ENCODE data around the gene ARL6IP1.
A peak's percentile ranks its signal among the peaks of the same experiment; 100 is the strongest.

The ARL6IP1 gene

DNA sequence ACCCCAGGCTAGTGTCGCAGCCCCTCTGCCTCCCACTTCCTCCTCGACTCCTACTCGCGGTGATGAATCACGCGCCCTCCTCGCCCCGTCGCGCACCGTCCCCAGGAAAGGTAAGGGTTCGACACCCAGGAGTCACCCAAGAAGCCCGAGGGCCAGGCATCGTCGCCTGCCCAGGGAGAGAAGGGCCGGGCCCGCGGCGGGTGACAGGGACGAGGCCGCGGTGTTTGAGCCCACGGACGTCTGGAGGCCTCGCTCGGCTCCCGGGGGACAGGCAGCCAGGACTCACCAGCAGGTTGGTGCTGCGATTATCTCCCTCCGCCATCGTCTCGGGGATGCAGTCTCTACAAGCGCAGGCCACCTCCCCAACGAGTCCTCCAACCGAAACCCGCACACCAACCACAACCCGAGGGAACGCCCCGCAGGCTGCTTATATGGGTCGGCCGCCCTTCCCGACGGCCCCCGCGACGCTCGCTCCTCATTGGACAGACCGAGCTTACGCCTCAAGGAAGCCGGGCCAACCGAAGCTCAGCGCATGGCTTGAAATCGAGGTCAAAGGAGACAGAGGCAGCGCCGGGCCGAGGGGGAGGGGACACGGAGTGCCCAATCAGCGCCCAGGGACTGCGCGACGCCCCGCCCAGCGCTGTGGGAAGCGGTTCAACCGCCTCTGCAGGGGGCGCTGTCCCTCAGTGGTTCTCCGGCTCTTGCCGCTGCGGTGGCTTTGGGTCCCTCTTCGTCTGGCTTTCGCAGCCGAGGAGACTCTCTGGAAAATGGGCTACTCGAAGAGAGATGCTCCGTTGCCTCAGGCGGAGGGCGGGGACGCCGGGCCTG, at the start of gene ARL6IP1:
Gene ARL6IP1, minus strand, starts transcription at position 405 of the 828 bp plus-strand sequence. Its CDS starts 83 bp downstream, at position 322.
- DNase-seq: peak; percentile 98 to 99

DNA sequence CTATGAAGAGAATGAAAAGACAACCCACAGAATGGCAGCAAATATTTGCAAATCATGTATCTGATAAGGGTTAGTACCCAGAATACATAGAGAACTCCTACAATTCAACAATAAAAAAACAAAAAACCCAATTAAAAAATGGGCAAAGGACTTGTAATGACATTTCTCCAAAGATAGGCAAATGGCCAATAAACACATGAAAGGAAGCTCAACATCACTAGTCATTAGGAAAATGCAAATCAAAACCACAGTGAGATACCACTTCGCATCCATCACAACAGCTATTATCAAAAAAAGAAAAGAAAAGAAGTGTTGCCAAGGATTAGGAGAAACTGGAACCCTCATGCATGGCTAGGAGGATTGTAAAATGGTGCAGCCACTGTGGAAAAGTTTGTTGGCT, 45.1 kb upstream of the ARL6IP1 start:
- no peak for DNase-seq

DNA sequence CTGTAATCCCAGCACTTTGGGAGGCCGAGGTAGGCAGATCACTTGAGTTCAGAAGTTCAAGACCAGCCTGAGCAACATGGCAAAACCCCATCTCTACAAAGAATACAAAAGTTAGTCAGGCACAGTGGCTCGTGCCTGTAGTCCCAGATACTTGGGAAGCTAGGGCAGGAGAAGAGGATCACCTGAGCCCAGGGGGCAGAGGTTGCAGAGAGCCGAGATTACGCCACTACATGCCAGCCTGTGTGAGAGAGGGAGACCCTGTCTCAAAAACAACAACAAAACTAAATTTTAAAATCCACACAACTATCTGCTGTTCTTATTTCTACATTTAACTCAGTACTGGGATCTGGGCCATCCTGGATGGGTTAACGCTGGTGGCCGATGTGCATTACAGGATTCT, 41.2 kb upstream of the ARL6IP1 start:
- no peak for DNase-seq

DNA sequence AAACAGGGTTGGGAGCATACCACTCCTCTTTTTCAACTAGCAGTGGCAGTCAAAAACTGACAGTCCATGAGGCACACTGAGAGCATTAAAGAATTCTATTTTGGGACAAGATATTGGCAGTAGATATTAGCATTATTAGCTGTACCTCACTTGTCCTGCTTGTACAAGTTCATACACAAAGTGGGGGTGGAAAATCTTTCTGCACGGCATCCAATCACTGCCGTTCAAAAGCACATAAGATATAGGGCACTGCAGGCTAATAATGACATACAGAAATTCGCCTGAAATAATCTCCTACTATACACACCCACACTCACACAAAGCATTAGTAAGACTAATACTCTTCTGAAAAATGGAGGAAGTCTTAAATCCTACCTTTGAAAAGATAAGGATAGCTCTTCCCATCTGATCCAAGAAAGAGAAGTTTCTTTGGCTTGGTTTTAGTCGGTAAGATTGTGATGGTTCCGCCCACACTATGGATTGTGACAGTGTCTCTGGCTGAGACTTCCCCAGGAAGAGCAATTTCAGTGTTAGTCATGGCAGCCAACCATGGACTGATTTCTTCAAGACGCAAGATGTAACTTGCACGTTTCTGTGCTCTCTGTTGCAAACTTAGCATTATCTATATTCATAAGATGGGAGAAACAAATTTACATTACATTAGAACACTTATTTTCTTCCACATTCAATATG, 40.6 kb upstream of the ARL6IP1 start:
- DNase-seq: no peak

DNA sequence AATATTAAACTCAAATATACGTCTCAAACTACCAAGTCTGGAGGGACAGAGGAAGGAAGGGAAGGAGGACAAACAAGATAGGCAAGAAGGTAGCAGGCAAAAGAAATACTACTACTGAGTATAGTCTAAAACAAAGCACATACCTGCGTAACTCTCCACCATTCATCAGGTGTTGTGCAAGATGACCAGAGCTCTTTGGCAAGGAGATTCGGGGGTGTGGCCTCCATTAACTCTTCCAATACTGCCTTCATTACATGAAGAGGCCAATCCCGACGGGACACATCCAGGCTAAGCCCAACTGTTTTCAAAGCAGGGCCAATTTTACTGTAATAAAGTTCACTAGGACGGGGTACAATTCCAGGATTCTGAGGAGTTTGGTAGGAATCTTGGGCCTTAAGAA, 38.2 kb upstream of the ARL6IP1 start:
- DNase-seq: no peak

DNA sequence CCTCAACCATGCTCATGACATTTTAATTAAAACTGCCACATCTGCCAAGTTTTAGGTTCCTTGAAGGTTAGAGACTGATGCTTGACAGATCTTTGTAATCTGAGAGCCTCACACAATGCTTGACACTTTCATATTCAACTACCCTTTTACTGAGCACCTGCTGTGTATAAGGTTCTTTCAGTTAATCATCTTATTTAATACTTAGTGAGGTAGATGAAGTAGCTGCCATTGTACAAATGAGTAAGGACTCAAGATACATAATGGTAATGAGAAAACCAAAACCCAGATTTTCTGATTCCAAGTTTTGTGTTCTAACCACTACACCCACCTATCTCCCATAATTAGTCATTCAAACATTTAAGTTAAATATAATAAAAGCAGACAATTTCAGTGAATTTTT, 35.4 kb upstream of the ARL6IP1 start:
- no peak for DNase-seq

DNA sequence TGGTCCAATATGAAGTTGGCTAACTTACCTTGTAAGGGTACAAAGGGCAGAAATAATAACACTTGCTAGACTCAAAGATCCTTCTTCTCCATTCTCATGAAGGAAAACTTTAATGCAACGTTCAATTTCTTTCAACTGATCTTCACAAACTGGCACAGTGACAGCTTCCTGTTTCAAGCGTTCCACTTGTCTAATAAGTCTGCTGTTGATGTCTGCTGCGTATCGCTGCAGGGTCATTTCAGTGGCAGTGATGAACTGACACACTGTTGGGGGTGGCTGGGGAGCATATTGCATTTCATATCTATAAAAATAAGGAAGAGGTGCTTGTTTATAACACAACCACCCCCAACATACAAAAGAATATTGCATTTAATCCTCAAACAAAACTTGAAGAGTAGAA, 33.5 kb upstream of the ARL6IP1 start:
- DNase-seq: no peak

DNA sequence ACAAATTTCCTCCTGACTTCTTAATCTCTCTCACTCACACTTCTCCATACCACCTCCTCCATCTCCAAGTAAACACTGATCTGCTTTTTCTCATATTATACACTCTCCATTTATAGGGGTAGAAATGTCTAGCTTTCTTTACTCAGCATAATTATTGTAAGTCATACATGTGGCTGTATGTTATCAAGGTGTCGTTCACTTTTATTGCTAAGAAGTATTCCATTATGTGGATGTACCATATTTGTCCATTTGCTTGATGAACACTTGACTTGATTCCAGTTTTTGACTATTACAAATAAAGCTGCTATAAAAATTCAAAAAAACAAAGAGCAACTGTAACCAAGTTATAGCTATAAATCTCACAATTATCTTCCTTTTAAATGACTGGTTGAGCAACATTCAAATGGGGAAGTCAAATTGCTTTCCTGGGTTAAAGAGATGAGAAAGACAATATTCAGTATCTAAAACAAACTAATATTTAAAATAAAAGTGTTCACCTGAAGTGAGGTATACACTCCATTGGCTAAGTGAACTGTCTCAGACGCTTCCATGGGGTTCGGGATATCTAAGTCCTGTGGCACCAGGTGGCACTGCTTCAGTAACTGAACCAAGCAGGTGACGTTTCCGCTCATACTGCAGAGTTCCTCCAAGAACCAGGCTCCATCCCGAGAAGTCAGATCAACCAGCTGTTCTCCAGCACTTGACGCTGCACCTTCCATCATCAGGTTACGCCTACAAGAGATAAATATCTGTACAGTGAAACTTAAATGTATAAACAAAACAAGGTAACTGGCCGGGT, 32.6 kb upstream of the ARL6IP1 start:
- DNase-seq: no peak

DNA sequence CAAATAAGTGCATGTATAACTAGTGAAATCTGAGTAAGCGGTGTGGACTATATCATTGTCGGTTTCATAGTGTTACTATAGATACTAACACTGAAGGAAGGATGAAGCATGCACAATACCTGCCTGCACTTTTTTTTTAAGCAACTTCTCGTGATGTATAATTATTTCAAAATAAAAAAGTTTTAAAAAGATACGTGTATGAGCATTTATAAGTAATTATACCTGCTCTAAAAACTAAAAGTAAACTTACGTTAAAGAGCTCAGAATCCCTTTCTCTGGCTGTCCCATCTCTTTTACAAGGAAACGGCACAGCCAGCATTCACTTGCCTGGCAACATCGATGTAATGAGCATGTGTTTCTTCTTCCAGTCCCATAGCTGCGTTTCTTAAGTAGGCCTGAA, 31.3 kb upstream of the ARL6IP1 start:
- no peak for DNase-seq

DNA sequence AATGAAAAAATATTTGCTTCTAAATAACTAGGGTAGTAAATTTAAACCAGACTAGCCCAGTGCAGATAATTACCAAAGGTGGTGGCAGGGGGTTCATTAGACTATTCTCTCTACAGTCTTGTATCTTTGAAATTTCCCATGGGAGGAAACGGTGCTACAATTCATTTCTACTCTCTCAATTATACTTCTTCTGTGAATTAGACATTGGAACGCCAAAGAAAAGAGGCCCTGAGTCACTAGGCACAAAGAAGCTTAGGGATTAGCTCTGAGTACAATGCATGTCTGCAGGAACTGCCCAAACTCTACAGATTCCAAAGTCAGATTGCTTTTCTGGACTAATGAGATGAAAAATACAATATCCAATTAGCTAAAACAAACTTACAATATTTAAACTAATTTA, 30.7 kb upstream of the ARL6IP1 start:
- no peak for DNase-seq

DNA sequence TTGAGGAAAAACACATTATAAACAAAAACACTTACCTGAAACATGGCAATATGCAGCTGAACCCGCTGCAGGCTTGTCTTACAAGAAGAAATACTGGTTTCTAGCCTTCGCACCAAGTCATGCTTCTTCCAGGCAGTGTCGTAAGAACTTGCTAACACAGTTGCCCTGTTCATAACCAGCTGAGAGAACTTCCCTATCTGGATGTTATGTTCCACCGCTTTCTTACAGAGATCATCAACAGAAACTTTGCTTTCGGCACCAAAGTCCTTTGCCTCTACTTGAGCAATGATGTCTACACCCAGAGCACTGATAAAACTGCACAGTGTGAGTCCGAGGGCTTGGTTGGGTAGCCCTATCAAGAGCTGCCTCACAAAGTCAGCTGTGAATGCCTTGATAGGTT, 27.9 kb upstream of the ARL6IP1 start:
- no peak for DNase-seq

DNA sequence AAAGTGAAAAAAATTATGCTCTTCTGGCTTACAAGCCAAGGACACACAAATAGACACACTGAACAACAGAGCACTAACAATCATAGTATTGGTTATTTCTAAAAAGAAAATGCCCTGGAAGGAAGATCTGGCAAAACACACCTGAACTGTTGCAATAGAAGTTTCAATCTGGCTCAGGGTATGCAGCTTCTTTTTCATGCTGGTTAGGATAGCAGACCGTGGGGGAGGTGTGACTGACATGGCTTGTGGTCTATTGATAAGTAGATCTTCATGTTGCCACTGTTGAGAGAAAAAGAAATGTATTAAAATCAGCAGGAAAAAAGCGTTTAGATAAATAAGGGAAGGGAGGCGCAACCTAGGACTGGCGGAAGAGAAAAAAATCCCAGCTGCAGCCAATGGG, 26.5 kb upstream of the ARL6IP1 start:
- no peak for DNase-seq

DNA sequence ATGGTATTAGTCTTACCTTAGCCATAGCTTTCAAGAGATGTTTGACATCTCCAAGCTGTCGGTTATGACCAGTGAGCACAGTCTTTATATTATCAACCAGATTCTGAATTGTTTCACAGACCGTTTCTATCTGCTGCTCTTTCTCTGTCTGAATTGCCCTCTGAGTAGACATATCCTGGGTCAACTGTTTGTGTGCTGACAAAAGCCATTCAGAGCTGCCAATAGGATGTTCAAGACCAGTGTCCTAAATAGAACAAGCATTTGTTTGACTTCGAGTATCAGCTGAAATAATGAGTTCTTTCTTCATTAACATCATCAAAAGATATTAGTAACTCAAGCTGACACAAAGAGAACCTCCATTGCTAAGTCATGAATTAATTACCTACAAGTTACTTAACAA, 14.9 kb upstream of the ARL6IP1 start:
- DNase-seq: no peak

DNA sequence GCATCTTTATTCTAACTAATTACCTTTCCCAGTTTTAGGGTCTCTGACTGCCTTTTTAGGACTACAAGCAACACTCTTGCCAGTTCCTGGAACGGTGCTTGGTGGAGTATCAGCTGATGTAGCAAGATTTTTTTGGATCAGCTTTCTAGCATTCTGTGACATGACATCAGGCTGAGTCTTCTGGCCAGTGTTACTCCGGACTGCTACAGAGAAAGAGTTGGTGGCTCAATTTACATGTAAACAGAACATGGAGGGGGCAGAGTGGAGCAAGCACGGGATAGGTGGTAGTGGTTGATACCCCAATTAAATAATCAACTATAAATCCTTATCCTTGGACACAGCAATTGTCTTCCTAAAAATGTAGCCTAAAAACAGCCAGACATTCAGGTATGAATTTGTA, 10.6 kb upstream of the ARL6IP1 start:
- DNase-seq: no peak

DNA sequence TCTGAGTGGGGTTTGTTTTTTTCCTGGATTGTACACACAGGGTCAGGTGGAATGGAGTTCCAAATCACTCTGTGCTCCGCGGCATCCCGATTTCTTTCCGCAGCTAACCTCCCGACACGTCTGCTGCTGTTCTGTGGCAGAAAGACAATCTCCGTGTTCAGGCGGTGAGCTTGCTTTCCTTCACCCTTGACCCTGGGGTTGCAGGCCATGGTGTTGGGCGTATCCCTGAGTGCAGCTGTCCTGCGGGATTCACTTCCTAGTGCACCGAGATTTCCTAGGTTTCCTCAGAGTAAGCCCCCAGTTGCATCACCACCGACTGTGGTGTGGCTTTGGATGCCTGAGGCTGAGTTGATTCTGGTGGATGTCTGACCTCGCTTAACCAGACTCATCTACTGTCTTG, 7.8 kb upstream of the ARL6IP1 start:
- DNase-seq: no peak

DNA sequence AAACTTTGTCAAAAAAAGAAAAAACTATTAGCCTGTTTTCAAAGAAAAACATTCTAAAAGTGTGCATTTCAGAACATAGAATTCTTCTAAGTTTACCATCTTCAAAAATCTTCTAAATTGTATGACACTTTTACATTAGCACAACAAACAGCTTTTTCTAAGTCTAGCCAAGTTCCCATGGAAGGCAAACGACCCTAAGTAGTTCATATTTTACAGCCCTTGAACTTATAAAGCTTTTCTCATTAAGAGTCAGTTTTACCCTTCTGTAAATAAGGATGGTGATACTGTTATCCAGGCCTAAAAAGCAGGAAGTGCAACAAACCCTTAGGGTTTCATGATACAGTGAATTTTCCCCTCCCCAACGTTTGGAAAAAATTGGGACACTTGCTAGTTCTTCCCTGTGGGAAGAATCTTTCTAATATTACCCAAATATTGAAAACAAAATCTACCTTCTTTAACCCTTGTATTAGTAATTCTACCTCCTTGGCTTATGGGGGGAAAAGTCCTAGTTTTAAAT, 4.0 kb upstream of the ARL6IP1 start:
- no peak for DNase-seq

DNA sequence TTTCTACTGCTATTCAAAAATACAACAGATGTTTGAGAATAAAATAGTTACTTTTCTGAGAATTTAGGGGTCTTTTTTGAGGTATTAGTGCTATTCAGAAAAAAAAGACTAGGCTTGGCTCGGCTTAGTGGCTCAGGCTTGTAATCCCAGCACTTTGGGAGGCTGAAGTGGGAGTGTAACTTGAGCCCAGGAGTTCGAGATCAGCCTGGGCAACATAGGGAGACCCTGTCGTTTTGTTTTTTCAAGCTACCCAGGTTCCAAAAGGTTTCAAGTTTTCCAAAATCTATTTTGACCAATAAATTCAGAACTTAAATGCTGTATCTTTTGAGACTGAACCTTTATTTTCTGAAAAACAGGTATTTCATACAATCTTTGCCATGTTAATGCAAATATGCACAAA, 3.2 kb upstream of the ARL6IP1 start:
- no peak for DNase-seq

DNA sequence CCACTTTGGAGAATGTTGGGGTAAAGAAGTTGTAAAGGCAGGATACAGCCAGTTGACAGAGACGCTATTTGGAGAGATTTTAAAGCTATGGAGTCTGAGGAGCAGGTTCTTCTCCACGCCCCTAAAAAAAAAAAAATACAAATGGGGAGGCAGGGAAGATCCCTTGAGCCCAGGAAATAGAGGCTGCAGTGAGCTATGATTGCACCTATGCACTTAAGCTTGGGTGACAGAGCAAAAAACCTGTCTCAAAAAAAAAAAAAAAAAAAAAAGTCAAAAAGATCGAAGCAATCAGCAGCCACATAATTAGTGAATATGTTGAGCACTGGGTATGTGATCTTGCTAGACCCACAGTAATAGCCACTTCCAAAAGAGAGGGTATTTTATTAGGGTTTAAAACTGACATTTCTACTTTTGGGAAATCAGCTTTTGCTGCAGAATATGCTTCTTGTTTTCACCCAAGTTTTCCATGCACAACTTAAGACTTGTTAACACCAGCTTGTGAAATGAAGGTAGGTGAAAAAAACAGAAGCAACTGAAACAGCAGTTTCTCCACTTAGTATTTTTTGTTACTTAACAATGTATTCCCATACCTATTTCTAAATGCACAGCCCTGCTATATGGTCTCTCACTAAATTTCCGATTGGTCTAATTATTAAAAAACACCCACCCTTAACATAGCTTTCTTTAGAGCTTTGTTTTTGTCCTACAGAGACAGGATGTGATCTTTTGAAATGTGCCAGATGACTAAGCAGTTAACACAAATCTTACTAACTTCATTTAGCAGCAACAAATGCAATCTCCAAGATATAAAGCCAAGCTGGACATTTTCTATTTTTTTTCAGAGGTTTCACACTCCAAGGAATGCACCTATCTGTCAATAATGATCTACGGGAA, 2.5 kb upstream of the ARL6IP1 start:
- no peak for DNase-seq

DNA sequence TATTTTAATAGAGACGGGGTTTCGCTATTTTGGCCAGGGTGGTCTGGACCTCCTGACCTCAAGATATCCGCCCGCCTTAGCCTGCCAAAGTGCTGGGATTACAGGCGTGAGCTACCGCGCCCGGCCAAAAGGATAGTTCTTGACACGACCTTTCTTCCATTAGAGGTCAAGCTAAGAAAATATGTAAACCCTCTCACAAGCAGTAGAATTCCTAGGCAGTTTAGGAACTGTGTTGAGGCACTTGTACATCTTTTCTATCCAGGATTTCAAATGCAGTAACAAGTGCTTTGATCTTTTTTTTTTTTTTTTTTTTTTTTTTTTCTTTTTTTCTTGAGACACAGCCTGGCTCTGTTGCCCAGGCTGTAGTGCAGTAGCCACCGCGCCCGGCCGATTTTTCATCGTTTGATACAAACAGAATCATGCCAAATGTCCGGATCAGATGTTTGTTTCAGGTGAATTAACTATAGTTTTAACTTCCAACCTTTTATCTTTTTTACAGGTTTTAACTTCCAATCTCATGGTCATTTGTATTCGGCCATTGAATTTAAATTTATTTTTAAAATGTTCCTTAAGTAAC, 1.5 kb upstream of the ARL6IP1 start:
- no peak for DNase-seq

DNA sequence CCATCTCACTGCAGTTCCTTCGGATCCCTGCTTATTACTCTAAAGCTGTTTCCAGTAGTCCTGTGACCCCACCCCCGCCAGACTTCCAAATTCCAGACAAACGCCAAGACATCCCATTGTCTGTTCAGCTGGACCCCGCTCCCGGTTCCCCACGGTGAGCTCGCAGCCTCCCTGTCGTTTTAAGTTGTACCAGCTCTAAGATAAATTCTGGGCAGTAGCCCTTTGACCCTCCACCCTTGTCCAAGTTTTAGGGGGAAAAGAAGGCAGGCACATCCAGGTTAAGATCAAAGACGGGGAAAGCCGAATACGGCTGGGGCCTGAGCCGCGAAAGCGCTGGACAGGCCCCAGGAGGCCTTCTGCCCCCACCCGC, 589 bp downstream of the ARL6IP1 start:
- DNase-seq: no peak

DNA sequence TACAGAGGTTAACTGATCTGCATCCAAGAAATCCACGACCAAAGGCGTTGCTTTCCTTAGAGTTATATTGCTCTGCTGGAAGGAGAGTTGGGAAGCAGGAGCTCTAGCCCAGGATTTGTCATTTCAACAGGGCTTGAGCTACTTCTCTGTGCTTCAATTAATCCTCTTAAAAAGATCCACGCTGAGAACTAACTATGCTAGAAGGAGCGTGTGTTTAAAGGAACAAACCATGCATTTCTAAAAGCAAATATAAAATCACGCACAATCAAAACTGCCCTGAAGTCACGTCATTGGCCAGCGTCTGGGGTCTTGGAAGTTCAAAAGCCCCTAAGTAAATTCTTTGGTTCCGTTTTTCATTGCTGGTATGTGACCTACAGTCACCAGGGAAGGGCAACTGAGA, 1.1 kb downstream of the ARL6IP1 start:
- no peak for DNase-seq

DNA sequence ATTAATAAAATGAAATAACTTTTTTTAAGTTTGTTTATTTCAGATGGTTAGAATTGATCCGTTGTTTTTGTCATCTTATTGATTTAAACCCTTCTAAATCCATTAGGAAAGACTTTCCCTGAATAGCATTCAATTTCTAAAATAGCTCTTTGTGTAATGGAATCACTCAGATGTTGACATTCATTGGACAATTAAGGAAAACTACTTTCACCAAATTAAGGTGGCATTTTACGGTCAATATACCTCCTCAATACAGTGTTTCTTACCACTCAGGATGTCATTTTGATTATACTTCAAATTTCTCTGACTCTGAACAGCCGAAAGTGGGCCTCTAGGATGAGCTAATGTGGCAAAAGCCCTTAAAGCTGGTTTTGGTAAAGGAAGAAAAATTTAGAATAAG, 1.8 kb downstream of the ARL6IP1 start:
- no peak for DNase-seq
